ENCODE data around the gene VAMP5.

DNA sequence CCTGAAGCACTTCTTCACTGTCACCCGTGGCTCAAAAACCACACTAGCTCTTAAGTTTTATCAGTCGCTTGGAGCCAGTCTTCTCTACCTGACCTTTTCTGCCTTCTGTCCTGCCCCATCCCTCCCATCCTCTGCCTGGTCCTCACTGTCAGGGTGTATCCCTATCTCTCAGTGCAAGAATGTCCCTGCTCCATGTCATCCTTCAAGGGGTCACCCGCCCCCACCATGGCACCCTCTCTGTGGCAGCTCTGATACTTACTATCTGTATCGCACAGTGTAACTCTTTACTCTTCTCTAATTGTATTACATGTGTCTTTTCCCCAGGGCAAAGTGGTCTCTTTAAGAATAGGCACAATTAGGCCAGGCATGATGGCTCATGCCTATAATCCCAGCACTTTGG lies 4.4 kb downstream of the VAMP5 start:
- TF ChIP-seq, protein P1, sequence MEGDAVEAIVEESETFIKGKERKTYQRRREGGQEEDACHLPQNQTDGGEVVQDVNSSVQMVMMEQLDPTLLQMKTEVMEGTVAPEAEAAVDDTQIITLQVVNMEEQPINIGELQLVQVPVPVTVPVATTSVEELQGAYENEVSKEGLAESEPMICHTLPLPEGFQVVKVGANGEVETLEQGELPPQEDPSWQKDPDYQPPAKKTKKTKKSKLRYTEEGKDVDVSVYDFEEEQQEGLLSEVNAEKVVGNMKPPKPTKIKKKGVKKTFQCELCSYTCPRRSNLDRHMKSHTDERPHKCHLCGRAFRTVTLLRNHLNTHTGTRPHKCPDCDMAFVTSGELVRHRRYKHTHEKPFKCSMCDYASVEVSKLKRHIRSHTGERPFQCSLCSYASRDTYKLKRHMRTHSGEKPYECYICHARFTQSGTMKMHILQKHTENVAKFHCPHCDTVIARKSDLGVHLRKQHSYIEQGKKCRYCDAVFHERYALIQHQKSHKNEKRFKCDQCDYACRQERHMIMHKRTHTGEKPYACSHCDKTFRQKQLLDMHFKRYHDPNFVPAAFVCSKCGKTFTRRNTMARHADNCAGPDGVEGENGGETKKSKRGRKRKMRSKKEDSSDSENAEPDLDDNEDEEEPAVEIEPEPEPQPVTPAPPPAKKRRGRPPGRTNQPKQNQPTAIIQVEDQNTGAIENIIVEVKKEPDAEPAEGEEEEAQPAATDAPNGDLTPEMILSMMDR (IDR thresholded peaks at IDR 0.05; ENCODE audit: low read depth, low read length, poor library complexity, severe bottlenecking): no peak
- no peak for TF ChIP-seq EZH2phosphoT487 (IDR thresholded peaks at IDR 0.05; ENCODE audit: borderline replicate concordance, low read length)

Measured in DOHH2 (cell line).